GM12878 (cell line): ENCODE results near the gene KRT71. TPM values are rescaled to one million over a fixed set of nuclear protein-coding genes. Genes with fewer than 3 reads are reported as not detected.

ENCODE experiments used
- ATAC-seq: fragments of 200-7000 bp; cut with Tn5 transposase; 3 replicates; pipeline ENCODE4 v1.9.1; 2020; ENCODE audit warnings: mild to moderate bottlenecking, moderate library complexity
- BruUV-seq: library from RNA; stranded (reverse); fragments of 400-500 nt; replicated peaks from 2 replicates; lab custom pipeline; 2021; lab: Mats Ljungman, UMichigan
- CTCF ChIA-PET: fragments of 300-600 bp; sonication (Branson Sonifier 250); formaldehyde crosslinking; extraction: SDS; loops from one replicate; lab custom pipeline; 2021; ENCODE audit warnings: inconsistent platforms; lab: Yijun Ruan, JAX
- POLR2A ChIA-PET: fragments of 350-600 bp; formaldehyde crosslinking; extraction: SDS; loops from one replicate; lab custom pipeline; 2021; ENCODE audit warnings: inconsistent platforms; lab: Charles Lee
- RAD21 ChIA-PET: fragments of 300-600 bp; sonication (Branson Sonifier 250); formaldehyde crosslinking; loops from one replicate; lab custom pipeline; 2023; ENCODE audit warnings: antibody characterized with exemption; ENCODE audit not compliant: unreplicated experiment; lab: Charles Lee
- SMC1A ChIA-PET: fragments of 300-600 bp; sonication (Branson Sonifier 250); formaldehyde crosslinking; loops from one replicate; lab custom pipeline; 2023; ENCODE audit not compliant: unreplicated experiment, uncharacterized antibody; lab: Charles Lee
- DNase-seq: peaks from one replicate; pipeline ENCODE4 v3.0.0-alpha.2; 2011; ENCODE audit warnings: low read depth, low spot score
- FAIRE-seq: peaks from 3 replicates; lab custom pipeline; 2011; peaks lifted over from hg19 to GRCh38; lab: Jason Lieb, UNC
- H2AFZ ChIP-seq: 2 replicates; pipeline ENCODE4 v1.6.0; 2011; ENCODE audit warnings: low read depth, low read length, control low read depth; ENCODE audit not compliant: control insufficient read depth
- H3K27ac ChIP-seq: 2 replicates; pipeline ENCODE4 v1.5.1; 2011; ENCODE audit warnings: control low read depth; ENCODE audit not compliant: control insufficient read depth, insufficient read depth
- H3K27me3 ChIP-seq, 2 experiments: replicated peaks in 1 of 2; 2 replicates each; pipeline versions ENCODE4 v1.6.0 to v1.6.1; 2011; ENCODE audit warnings: low read length in 1 of 2; ENCODE audit not compliant: control insufficient read depth in 2 of 2, insufficient read depth in 2 of 2
- H3K36me3 ChIP-seq, 2 experiments: 2 replicates each; pipeline ENCODE4 v1.5.1; 2011; ENCODE audit warnings: low read length in 1 of 2; ENCODE audit not compliant: control insufficient read depth in 2 of 2, insufficient read depth in 2 of 2
- H3K4me1 ChIP-seq: 2 replicates; pipeline ENCODE4 v1.6.1; 2011; ENCODE audit warnings: mild to moderate bottlenecking, low read length, moderate library complexity, mixed read lengths; ENCODE audit not compliant: control insufficient read depth, insufficient read depth
- H3K4me2 ChIP-seq: 2 replicates; pipeline ENCODE4 v1.6.0; 2011; ENCODE audit warnings: control low read depth; ENCODE audit not compliant: control insufficient read depth, insufficient read depth
- H3K4me3 ChIP-seq: fragments of 200-600 bp; sonication (generic); 2 replicates; pipeline ENCODE4 v1.5.1; 2016
- H3K79me2 ChIP-seq: 2 replicates; pipeline ENCODE4 v1.6.0; 2011; ENCODE audit warnings: low read length; ENCODE audit not compliant: control insufficient read depth, insufficient read depth
- H3K9ac ChIP-seq: 2 replicates; pipeline ENCODE4 v1.8.0; 2011; ENCODE audit warnings: low read length, control low read depth, mixed read lengths; ENCODE audit not compliant: control insufficient read depth, insufficient read depth
- H3K9me3 ChIP-seq: replicated peaks from 3 replicates; pipeline ENCODE4 v1.5.1; 2011; ENCODE audit warnings: mild to moderate bottlenecking, low read length; ENCODE audit not compliant: control insufficient read depth, insufficient read depth
- H4K20me1 ChIP-seq: 2 replicates; pipeline ENCODE4 v1.6.0; 2011; ENCODE audit not compliant: control insufficient read depth, insufficient read depth
- BACH1 ChIP-seq: fragments of 450-650 bp; IDR thresholded peaks from 2 replicates; pipeline ENCODE4 v1.6.1; 2017; ENCODE audit warnings: mild to moderate bottlenecking, borderline replicate concordance
- BMI1 ChIP-seq: fragments of 450-650 bp; IDR thresholded peaks from 2 replicates; pipeline ENCODE4 v1.6.1; 2016; ENCODE audit warnings: mild to moderate bottlenecking, moderate library complexity, borderline replicate concordance
- IKZF2 ChIP-seq, 2 experiments: fragments of 450-650 bp; IDR thresholded peaks; 2 replicates each; pipeline ENCODE4 v1.6.1; 2017; ENCODE audit warnings: mild to moderate bottlenecking in 2 of 2, moderate library complexity in 2 of 2
- POLR2AphosphoS2 ChIP-seq: IDR thresholded peaks from 2 replicates; pipeline ENCODE4 v1.6.1; 2011; ENCODE audit warnings: low read depth, mild to moderate bottlenecking, low read length, improper control_type of control experiment, moderate library complexity
- RELA ChIP-seq: fragments of 450-650 bp; IDR thresholded peaks from 2 replicates; pipeline ENCODE4 v1.8.0; 2014; ENCODE audit warnings: borderline replicate concordance; ENCODE audit not compliant: partially characterized antibody
- RUNX3 ChIP-seq: IDR thresholded peaks from 2 replicates; pipeline ENCODE4 v1.6.1; 2012; ENCODE audit warnings: low read length, inconsistent platforms
- SREBF1 ChIP-seq: IDR thresholded peaks from 2 replicates; pipeline ENCODE4 v1.6.1; 2012; ENCODE audit warnings: mild to moderate bottlenecking, low read length
- SREBF2 ChIP-seq: IDR thresholded peaks from 2 replicates; pipeline ENCODE4 v1.6.1; 2012; ENCODE audit warnings: mild to moderate bottlenecking, low read length
- ZBTB40 ChIP-seq: fragments of 450-650 bp; IDR thresholded peaks from 2 replicates; pipeline ENCODE4 v1.6.1; 2016; ENCODE audit warnings: mild to moderate bottlenecking, moderate library complexity, borderline replicate concordance
- WGBS: methylation state at CpG from one replicate; pipeline ENCODE4 v1.1.6; 2016; ENCODE audit warnings: low lambda C conversion rate; ENCODE audit not compliant: insufficient replicate concordance, insufficient coverage; ENCODE audit errors: missing lambda C conversion rate; 5-methylcytosine and 5-hydroxymethylcytosine counted together
- in situ Hi-C: fragments of 300-500 bp; cut with MboI; formaldehyde crosslinking; loops from 9 replicates; pipeline ENCODE4 v1.14.3; 2018; ENCODE audit warnings: mixed read lengths
- intact Hi-C: fragments of 100-400 bp; cut with micrococcal nuclease; formaldehyde crosslinking; loops from one replicate; pipeline ENCODE4 v1.14.2; 2022; ENCODE audit not compliant: unreplicated experiment
- polyA plus RNA-seq, 11 experiments: library from polyadenylated mRNA; depleted of rRNA in 4 of 11; unstranded in 6 of 11; stranded (reverse) in 5 of 11; fragments of >200 nt; fragmentation: Nextera tagmentation in 4 of 11; fragmentation: Illumina TruSeq in 1 of 11; extraction: Ambion mirVana in 4 of 11; extraction: Trizol in 1 of 11; gene quantifications; 1 replicate in 1 of 11; 2 replicates in 10 of 11; pipeline versions ENCODE4 v1.2.1 to v1.2.3, GENCODE V29; 2011 to 2016; ENCODE audit warnings: inconsistent platforms in 2 of 11, missing spikeins in 2 of 11, low read depth in 1 of 11
- total RNA-seq, 4 experiments: library from RNA; depleted of rRNA in 3 of 4; stranded (reverse); fragments of >200 nt in 3 of 4; fragmentation: Illumina TruSeq in 1 of 4; extraction: Trizol in 1 of 4; gene quantifications; 2 replicates each; pipeline versions ENCODE4 v1.2.1 to v1.2.3, GENCODE V29; 2013 to 2021
- TF ChIP-seq, protein P1 (sequence below): IDR thresholded peaks from 2 replicates; pipeline ENCODE4 v1.6.1; 2012; ENCODE audit warnings: low read depth, low read length, improper control_type of control experiment

Gene KRT71
- total and polyA plus RNA-seq, 10 of the 15 experiments (the other 5 are each of a cell fraction or from before 2014, with no cell fraction given): not detected

- H3K27ac ChIP-seq: no peak overlapping the region
- H3K36me3 ChIP-seq: no peaks in the 10 kb centered on the region
- ChIA-PET SMC1A (no interaction called here), RAD21 (no interaction called here), CTCF (no interaction called here), POLR2A (no interaction called here)
- no peak overlapping the region for H3K4me2 ChIP-seq
- intact Hi-C loops (no loop called here), in situ Hi-C loops (no loop called here)
- no peaks in the 10 kb centered on the region for H3K4me1 ChIP-seq
- no TSS peak for BruUV-seq
- peaks cover 4 to 5% of the 10 kb centered on the region in 2 experiments; a peak in 3 of 4 replicates for H3K27me3 ChIP-seq
- WGBS: 15% methylated on average over 2 of the region's 2 CpGs
- no peak overlapping the region for H3K4me3 ChIP-seq
- no peaks in the 10 kb centered on the region for H4K20me1 ChIP-seq
- DNase-seq (no peak), ATAC-seq (no peak), FAIRE-seq (no peak)
- no peaks in the 10 kb centered on the region for H3K9me3 ChIP-seq
- no peak for TF ChIP-seq IKZF2 (IDR thresholded peaks at IDR 0.05)
- TF ChIP-seq POLR2AphosphoS2: no peak
- TF ChIP-seq BMI1: no peak
- no peak for TF ChIP-seq BACH1
- TF ChIP-seq SREBF2: no peak
- H2AFZ ChIP-seq: no peak overlapping the region
- no peak overlapping the region for H3K9ac ChIP-seq
- H3K79me2 ChIP-seq: no peaks in the 10 kb centered on the region
Observed at GRCh38 chr12:52557476-52557875, 4.5 kb upstream of the KRT71 start.

GRCh38 chr12:52555577-52555976 lies 2.6 kb upstream of the KRT71 start:
- no TSS peak for BruUV-seq
- no peaks in the 10 kb centered on the region for H4K20me1 ChIP-seq
- POLR2A ChIA-PET: no interaction called here
- no peak for ATAC-seq
- no peak for FAIRE-seq
- RAD21 ChIA-PET: no interaction called here
- no peak overlapping the region for H3K27ac ChIP-seq
- DNase-seq: no peak
- no peak overlapping the region for H3K4me2 ChIP-seq
- no peak overlapping the region for H3K4me3 ChIP-seq
- peaks cover 4 to 5% of the 10 kb centered on the region in 2 experiments; a peak in 3 of 4 replicates for H3K27me3 ChIP-seq
- in situ Hi-C loops (no loop called here), intact Hi-C loops (no loop called here)
- TF ChIP-seq SREBF1 (no peak), RELA (no peak), ZBTB40 (no peak), RUNX3 (no peak)
- TF ChIP-seq, protein P1, sequence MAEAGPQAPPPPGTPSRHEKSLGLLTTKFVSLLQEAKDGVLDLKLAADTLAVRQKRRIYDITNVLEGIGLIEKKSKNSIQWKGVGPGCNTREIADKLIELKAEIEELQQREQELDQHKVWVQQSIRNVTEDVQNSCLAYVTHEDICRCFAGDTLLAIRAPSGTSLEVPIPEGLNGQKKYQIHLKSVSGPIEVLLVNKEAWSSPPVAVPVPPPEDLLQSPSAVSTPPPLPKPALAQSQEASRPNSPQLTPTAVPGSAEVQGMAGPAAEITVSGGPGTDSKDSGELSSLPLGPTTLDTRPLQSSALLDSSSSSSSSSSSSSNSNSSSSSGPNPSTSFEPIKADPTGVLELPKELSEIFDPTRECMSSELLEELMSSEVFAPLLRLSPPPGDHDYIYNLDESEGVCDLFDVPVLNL: no peak
- H3K9me3 ChIP-seq: no peaks in the 10 kb centered on the region
- no peaks in the 10 kb centered on the region for H3K79me2 ChIP-seq
- SMC1A ChIA-PET: no interaction called here
- no peak overlapping the region for H3K9ac ChIP-seq
- no peaks in the 10 kb centered on the region for H3K36me3 ChIP-seq
- no peak overlapping the region for H2AFZ ChIP-seq
- WGBS: 4% methylated on average over 6 of the region's 6 CpGs
- CTCF ChIA-PET: no interaction called here
- H3K4me1 ChIP-seq: no peaks in the 10 kb centered on the region
